RPMI7951 (cell line): Measurements from ENCODE around the gene TXNDC2. TPM values are rescaled to one million over a fixed set of nuclear protein-coding genes. Genes with fewer than 3 reads are reported as not detected.
"Not testable (repeated sequence)": the region's sequence is repeated elsewhere in the genome, so short reads cannot be mapped to it uniquely, and the experiment has no call there.

Experiments
- DNase-seq: peaks from one replicate; pipeline ENCODE4 v3.0.0-alpha.2; 2012; ENCODE audit warnings: low read depth
- total RNA-seq: library from RNA; depleted of rRNA; stranded (reverse); fragments of >200 nt; shearing (Covaris generic); gene quantifications from 2 replicates; pipeline ENCODE4 v1.2.3, GENCODE V29; 2014

TXNDC2 gene
- total RNA-seq, 1 experiment from 2014 or later, result 0.12 TPM

DNA sequence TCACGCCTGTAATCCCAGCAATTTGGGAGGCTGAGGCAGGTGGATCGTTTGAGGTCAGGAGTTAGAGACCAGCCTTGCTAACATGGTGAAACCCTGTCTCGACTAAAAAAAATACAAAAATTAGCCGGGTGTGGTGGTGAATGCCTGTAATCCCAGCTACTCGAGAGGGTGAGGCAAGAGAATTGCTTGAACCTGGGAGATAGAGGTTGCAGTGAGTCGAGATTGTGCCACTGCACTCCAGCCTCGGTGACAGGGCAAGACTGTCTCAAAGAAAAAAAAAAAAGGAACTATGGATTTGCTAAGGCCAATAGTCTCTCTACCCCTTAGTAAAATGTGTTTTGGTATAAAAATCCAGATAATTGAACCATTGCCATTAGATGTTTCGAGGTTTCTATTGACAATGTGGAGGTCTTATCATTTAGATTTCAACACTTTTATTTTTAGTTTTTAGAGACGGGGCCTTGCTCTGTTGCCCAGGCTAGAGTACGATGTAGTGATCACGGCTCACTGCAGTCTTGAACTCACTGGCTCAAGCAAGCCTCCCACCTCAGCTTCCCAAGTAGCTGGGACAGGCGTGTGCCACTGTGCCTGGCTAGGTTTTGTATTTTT, 1.1 kb upstream of the TXNDC2 start:
- DNase-seq, result no peak

DNA sequence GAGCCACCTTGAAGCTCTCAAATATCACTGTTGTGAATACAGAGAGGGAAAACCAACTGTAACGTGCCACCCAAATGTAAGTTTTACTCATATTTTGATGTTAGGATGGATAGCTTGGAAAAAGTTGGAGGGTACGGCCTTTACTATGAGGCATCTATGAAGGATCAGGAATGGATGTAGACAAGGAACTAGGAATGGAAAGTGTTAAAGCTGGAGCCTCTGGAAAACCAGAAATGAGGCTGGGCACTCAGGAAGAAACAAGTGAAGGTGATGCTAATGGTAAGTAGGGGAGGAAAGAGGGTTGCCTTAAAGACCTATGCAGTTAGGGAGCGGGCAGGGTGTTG, 204 bp downstream of the TXNDC2 start:
- no peak for DNase-seq

DNA sequence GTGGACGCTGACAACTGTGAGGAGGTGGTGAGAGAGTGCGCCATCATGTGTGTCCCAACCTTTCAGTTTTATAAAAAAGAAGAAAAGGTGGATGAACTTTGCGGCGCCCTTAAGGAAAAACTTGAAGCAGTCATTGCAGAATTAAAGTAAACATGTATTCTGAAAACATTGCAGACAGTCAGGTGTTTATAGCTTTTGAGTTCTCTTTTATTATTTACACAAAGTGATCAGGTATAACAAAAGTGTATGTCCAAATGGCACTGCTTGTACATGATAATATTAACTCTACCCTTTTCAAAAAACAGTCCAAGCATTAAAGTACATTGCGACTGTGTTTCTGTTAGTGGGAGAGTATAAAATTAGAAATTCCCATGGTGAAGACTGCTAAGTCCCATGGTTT, 2.2 kb downstream of the TXNDC2 start:
- no peak for DNase-seq

GRCh38 chr18:9890196-9890595, 4.4 kb downstream of the TXNDC2 start:
- no peak for DNase-seq

GRCh38 chr18:9890957-9891356, 5.2 kb downstream of the TXNDC2 start:
- no peak for DNase-seq

- DNase-seq, result not testable (repeated sequence)
These were observed 5.7 kb downstream of the TXNDC2 start for GRCh38 chr18:9891515-9891914.

DNA sequence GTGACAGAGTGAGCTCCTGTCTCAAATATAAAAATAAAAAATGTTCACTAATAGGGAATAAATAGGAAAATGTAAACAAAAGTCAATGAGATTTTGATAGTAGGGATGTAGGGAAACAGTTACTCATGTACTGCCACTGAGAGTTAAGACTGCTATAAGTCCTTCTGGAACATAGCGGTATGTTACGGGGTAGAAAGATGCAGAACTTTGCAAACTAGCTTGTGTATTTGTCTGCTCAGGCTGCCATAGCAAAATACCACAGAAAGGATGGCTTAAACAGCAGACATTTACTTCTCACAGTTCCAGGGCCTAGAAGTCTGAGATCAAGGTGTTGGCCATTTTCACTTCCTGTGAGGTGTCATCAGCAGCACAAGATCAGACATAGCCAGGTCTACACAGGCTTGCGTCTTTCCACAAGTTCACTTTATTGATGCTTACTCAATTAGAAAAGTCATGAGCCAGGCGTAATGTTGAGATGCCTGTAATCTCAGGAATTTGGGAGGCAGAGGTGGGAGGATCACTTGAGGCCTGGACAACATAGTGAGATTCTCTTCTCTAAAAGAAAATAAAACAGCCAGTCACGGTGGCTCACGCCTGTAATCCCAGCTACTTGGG, 8.8 kb downstream of the TXNDC2 start:
- DNase-seq, result no peak

GRCh38 chr18:9897129-9897528, 11.4 kb downstream of the TXNDC2 start:
- DNase-seq, result no peak

GRCh38 chr18:9897787-9898291, 12.1 kb downstream of the TXNDC2 start:
- not testable (repeated sequence) for DNase-seq

DNA sequence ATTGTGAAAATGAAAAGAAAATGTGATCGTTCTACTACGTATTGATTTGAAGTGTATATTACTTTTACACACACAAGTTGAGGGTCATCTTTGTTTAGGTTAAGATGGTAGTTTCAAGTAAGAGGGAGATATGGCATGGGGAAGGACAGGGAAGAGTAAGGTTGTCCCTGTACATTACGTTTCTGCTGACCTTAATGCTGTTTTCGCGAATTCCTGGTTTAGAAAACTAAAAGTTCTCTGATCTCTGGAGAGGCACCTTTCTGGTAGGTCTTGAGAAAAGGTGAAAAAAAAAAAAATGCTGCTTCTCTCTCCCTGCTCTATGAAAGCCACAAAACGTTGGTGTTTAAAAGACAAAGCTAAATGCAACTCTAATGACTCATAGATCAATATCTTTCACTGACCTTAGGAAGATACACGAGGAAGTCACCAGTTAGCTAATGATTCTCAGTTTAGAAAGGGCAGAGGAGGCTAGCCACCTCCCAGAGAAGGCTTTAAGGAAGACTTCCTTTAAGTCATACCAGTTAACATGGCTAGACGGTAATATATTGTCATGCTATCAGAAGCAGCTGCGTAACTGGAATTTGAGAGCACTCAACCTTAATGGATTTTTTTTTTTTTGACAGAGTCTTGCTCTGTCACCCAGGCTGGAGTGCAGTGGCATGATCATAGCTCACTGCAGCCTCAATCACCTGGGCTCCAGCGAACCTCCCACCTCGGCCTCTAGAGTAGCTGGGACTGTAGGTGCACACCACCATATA, 13.2 kb downstream of the TXNDC2 start:
- peak; percentile 72 for DNase-seq

DNA sequence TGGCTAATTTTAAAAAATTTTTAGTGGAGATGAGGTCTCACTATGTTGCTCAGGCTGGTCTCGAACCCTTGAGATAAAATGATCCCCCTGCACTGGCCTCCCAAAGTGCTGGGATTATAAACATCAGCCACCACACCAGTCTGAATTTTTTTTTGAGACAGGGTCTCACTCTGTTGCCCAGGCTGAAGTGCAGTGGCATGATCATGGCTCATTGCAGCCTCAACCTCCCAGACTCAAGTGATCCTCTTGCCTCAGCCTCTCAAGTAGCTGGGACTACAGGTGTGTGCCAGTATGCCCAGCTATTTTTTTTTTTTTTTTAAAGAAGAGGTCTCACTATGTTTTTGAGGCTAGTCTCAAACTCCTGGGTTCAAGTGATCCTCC, 13.8 kb downstream of the TXNDC2 start:
- DNase-seq, result not testable (repeated sequence)

DNA sequence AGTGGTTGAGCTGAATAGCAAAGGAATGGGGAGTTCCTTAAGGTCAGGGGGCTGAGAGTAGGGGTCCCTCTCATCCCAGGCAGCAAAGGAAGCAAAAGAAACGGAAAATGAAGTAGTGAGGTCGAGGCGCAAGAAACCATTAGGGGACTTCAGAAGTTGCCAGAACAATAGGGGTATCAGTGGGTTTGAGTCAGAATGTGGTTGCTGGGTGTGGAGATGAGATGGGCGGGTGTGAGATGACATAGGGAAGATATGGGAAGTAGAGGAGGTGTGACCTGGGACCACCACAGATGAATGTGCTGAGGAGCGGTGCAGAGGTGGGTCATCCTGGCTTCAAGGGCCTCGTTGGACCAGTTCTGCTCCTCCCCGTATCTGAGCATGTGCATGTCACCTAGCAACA, 14.9 kb downstream of the TXNDC2 start:
- no peak for DNase-seq

DNA sequence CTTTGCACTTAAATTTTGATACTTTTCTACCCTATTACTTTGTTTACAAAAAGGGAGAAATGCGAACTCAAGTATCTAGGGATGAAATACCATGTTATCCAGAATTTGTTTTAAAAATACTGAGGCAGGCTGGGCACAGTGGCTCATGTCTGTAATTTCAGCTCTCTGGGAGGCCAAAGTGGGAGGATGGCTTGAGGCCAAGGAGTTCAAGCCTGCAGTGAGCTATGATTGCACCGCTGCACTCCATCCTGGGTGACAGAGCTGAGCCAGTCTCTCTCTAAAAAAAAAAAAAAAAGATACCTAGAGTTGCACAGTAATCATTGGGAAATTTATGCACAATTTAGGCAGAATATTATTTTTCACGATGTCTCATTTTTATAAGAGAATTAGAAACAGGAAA, 15.6 kb downstream of the TXNDC2 start:
- DNase-seq, result no peak

GRCh38 chr18:9902264-9902663, 16.5 kb downstream of the TXNDC2 start:
- DNase-seq, result not testable (repeated sequence)

GRCh38 chr18:9902832-9903231, 17.1 kb downstream of the TXNDC2 start:
- DNase-seq, result no peak

DNA sequence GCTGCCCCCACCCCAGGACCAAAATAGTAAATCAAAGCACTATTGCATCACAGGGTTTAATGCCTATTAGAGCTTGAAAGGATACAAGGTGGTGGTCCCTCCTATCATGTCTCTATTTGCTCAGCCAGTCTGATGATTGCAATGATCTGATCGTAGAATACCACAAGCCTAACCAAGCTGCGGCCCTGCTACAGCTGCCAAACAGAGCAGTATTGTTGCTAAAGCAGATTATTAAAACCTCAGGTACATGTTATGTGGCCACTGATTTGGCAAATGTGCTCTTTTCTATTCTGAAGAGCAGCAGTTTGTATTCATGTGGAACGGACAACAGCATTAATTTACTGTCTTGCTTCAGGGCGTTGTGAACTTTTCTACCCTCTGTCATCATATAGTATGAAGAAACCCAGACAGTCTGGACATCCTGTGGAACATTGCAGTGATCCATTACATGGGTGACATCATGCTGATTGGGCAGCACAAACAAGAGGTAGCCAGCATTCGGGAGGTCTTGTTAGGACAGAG, 19.7 kb downstream of the TXNDC2 start:
- DNase-seq, result peak; percentile 18

- DNase-seq, result no peak
These were observed 20.7 kb downstream of the TXNDC2 start for GRCh38 chr18:9906481-9906880.

GRCh38 chr18:9907867-9908266, 22.1 kb downstream of the TXNDC2 start:
- DNase-seq, result no peak

DNA sequence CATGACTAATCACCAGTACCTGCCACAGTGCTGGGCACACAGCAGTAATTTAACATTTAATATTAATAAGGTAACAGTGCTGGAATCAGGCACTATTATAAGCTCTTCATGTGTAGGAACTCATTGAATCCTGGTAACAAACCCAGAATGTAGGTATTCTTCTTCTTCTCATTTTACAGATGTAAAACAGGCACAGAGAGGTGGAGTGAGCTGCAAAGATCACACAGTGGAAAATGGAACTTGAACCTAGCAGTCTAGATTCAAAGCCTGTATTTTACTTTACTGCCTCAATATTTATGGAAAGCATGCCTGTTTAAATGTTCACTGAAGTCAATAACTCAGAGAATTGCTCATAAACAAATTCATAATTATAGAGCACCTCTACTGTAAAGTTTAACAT, 24.3 kb downstream of the TXNDC2 start:
- no peak for DNase-seq

- no peak for DNase-seq
These were observed 24.9 kb downstream of the TXNDC2 start for GRCh38 chr18:9910661-9911060.

DNA sequence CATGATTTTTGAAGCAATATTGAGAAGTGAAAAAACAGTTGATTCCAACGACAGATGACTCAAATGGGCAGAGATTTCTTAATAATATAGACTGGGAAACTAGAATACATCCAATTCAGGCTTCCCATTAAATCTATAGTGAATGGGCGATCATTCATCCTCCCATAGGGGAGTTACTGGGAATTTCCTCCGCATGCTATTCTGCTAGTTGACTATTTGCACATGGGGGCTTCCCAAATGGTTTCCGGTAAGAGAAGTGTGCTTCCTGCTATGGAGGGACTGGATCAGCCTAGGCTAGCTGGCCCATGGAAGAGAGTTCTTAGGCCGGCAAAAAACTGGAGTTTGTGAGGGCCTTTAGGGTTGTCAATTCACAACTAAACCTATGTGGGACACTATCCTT, 25.5 kb downstream of the TXNDC2 start:
- DNase-seq, result no peak

DNA sequence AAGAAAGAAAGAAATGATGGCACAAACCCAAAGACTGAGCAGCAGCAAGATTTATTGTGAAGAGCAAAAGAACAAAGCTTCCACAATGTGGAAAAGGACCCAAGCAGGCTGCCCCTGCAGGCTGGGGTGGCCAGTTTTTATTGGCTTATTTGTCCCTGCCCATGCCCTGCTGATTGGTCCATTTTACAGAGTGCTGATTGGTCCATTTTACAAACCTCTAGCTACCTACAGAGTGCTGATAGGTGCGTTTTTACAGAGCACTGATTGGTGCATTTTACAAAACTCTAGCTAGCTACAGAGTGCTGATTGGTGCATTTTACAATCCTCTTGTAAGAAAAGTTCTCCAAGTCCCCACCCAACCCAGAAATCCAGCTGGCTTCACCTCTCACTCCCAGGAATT, 26.5 kb downstream of the TXNDC2 start:
- peak; percentile 40 for DNase-seq

DNA sequence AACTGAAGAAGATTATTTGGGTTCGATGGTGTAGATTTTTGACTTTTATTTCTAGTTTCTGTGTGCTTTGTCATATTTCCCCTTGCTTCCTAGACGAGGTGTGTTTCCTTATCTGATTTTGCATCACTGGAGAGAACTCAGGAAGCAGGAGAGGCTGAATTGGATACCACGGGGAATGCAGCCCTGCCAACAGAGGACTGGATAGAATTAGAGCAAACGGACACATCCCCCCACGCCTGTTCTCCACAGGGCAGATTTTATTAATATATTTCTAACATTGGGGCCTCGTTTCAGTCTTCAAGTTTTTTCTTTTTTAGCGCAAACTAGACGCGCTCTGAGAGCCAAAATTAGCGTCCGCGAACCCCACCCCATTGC, 27.4 kb downstream of the TXNDC2 start:
- no peak for DNase-seq
